Right atrium auricular region (tissue), 2 donors: ENCODE results near the gene TVP23C. TPM values are rescaled to one million over a fixed set of nuclear protein-coding genes. Genes with fewer than 3 reads are reported as not detected.

Experiments
- DNase-seq: peaks from one replicate; pipeline ENCODE4 v3.0.0-alpha.2; 2019; ENCODE audit warnings: low spot score
- H3K27ac ChIP-seq, 2 donors: fragments of 200-600 bp; sonication (generic); 1 replicate in 1 of 2; 2 replicates in 1 of 2; pipeline ENCODE4 v1.5.1; 2016 to 2019
- H3K27me3 ChIP-seq, 2 donors: fragments of 200-600 bp; sonication (generic); one replicate each; pipeline versions ENCODE4 v1.5.1 to v1.6.0; 2017 to 2019
- H3K36me3 ChIP-seq: fragments of 200-600 bp; sonication (generic); one replicate; pipeline ENCODE4 v1.5.1; 2016
- H3K4me1 ChIP-seq, 2 donors: fragments of 200-600 bp; sonication (generic); one replicate each; pipeline versions ENCODE4 v1.5.1 to v1.6.0; 2017 to 2019
- H3K4me3 ChIP-seq, 2 donors: fragments of 200-600 bp; sonication (generic); 1 replicate in 1 of 2; 2 replicates in 1 of 2; pipeline ENCODE4 v1.5.1; 2017 to 2019; ENCODE audit warnings: mild to moderate bottlenecking in 1 of 2, moderate library complexity in 1 of 2
- H3K9me3 ChIP-seq, 2 donors: fragments of 200-600 bp; sonication (generic); one replicate each; pipeline ENCODE4 v1.5.1; 2019
- total RNA-seq, 2 donors: library from RNA; depleted of rRNA; stranded (reverse); fragments of >200 nt; gene quantifications; one replicate each; pipeline ENCODE4 v1.1.0, GENCODE V29; 2016
- TF ChIP-seq, protein P1 (sequence below), 2 donors: fragments of 200-600 bp; sonication (generic); IDR thresholded peaks; one replicate each; pipeline ENCODE4 v1.5.1; 2019; ENCODE audit warnings: antibody characterized with exemption in 2 of 2

Gene TVP23C
- total RNA-seq, 2 donors from 2014 or later, result 3.3 to 5.3 TPM

DNA sequence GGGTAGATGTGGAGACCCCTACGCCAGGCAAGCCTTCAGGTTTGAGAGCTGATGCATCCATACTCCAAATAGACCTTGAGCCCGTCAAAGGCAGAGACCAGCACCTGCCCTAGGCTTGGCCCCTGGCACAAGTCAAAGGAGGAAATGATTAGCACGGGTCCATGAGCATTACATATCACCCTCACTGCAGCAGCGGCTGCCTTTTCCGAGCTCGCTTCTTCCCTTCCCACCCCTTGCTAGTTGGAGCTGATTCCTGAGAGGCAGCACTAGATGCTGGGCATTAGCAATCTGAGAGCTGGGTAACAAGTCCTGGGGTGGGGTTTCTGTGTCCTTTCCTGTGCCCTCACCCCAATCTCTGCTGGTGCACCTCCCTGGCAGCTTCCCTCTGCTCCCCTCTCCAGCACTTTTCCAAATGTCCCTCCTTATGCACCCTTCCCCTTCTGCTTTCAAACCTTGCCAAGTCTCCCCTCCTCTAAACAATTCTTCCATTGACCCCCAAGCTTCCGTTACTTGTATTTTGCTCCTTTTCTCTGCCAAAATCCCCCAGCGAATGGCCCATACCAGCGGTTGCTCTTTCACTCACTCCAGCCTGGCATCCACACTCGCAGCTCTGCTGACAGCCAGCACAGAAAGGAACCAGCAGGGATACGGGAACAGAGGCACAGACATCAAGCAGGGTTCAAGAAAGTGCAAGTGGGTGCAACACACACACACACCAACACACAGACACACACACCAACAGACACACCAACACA lies 98.9 kb downstream of the TVP23C start:
- H3K9me3 ChIP-seq, result no peaks in the 10 kb centered on the region
- H3K27ac ChIP-seq, result peak overlapping the region; percentile 6 to 64
- no peaks in the 10 kb centered on the region for H3K36me3 ChIP-seq
- H3K27me3 ChIP-seq, result no peaks in the 10 kb centered on the region
- peaks cover 0 to 38% of the 10 kb centered on the region in 2 donors for H3K4me1 ChIP-seq
- no peak for DNase-seq
- no peak overlapping the region for H3K4me3 ChIP-seq
- TF ChIP-seq, protein P1, sequence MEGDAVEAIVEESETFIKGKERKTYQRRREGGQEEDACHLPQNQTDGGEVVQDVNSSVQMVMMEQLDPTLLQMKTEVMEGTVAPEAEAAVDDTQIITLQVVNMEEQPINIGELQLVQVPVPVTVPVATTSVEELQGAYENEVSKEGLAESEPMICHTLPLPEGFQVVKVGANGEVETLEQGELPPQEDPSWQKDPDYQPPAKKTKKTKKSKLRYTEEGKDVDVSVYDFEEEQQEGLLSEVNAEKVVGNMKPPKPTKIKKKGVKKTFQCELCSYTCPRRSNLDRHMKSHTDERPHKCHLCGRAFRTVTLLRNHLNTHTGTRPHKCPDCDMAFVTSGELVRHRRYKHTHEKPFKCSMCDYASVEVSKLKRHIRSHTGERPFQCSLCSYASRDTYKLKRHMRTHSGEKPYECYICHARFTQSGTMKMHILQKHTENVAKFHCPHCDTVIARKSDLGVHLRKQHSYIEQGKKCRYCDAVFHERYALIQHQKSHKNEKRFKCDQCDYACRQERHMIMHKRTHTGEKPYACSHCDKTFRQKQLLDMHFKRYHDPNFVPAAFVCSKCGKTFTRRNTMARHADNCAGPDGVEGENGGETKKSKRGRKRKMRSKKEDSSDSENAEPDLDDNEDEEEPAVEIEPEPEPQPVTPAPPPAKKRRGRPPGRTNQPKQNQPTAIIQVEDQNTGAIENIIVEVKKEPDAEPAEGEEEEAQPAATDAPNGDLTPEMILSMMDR (IDR thresholded peaks at IDR 0.05), result no peak

DNA sequence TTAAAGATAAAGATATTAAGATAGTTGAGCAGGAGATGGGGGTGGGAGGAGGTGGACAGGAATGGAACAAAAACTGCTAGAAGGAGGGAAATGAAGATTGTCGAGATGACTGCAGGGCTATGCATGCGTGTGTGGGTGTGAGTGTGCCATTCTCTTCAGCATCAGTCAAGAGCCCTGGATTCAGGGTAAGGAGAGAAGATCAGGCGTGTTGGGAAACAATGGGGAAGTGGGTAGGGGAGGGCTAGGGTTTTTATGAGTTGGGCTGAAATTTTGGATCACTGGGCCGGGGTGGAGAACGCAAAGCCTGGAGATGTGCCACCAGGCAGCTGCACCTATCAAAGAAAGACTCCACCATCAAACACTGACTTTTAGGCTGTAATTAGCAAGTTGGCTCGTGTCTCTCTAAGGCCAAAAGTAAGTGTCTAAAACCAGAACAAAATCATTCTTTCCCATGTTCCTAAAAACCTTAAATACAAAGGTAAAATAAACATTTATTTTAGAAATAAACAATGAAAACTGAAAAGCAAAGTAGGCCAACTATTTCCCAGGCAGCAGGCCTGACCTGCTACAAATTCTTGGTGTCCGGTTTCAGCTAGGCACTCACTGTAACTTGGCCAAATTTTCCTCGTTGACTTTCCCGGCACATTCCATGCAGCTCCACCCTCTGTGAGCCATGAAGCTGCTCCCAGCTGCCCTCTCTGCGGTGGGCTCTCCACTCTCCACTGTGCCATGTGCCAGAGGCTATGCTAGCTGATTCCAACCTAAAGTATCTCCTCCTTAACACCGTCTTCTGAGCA lies 100.1 kb downstream of the TVP23C start:
- peak; percentile 73 for DNase-seq
- TF ChIP-seq, protein P1 (IDR thresholded peaks at IDR 0.05), result no peak
- Histone ChIP-seq H3K4me3 (no peak overlapping the region), H3K36me3 (no peaks in the 10 kb centered on the region), H3K9me3 (no peaks in the 10 kb centered on the region), H3K27ac (peak overlapping the region; percentile 64 to 70), H3K27me3 (no peaks in the 10 kb centered on the region), H3K4me1 (peaks cover 0 to 34% of the 10 kb centered on the region in 2 donors)

DNA sequence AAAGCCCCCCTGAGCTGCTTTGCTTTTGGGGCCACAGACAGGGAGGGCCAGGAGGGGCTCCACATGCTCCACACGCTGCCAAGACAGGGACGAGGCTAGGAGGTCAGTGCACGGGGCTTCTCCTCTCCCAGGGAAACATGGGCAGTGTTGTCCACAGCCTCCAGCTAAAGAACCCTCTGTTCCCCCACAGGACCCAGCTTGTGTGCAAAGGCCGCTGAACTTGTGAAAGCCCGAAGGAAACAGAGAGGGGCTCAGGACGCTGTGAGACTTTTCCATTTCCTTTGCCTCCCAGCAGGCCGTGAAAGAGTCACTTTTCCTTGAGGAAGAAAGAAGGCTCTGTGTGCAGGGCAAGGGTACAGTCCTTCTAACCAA lies 105.6 kb downstream of the TVP23C start:
- no peak for DNase-seq
- peak overlapping the region; percentile 50 to 70 for H3K27ac ChIP-seq
- peaks cover 0 to 6% of the 10 kb centered on the region in 2 donors for H3K9me3 ChIP-seq
- H3K4me1 ChIP-seq, result peaks cover 0 to 41% of the 10 kb centered on the region in 2 donors
- TF ChIP-seq, protein P1 (IDR thresholded peaks at IDR 0.05), result no peak
- no peaks in the 10 kb centered on the region for H3K36me3 ChIP-seq
- no peaks in the 10 kb centered on the region for H3K27me3 ChIP-seq
- no peak overlapping the region for H3K4me3 ChIP-seq

DNA sequence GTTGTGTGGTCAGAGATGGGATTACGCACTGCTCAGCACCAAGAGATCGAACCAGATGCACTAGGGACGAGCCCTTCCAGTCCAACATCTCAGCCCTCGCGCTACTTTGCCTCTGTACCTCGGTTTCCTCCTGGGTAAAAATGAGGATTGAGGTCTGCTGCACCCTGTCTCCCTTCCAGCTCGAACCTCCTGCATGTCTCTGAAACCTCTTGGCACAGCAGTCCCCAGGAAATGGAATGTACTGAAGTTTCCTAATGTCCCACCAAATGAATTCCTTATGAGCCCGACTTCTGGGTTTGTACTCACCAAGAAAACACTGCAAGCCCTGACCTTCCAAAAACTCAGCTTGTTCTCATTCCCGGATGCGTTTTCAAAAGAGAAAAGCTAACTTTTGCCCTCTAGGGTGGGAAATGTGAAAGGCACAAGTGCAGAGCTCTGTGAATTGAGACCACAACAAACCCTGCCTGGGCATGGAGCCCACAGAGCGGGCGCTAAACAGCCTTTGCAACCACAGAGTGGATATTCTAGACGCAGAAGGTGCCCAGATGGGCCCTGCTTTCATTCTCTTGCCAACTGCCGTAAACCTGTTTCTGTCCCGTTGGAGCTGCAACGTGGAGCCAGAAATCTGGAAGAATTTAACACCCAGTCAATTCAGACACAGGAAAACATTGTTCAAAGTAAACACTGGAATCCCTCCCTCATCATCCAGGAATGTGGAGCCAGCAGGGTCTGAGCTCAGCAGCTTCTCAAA lies 106.1 kb downstream of the TVP23C start:
- peaks cover 0 to 41% of the 10 kb centered on the region in 2 donors for H3K4me1 ChIP-seq
- no peak overlapping the region for H3K4me3 ChIP-seq
- peaks cover 0 to 6% of the 10 kb centered on the region in 2 donors for H3K9me3 ChIP-seq
- peak; percentile 70 for DNase-seq
- H3K36me3 ChIP-seq, result no peaks in the 10 kb centered on the region
- H3K27ac ChIP-seq, result peak overlapping the region; percentile 50 to 70
- TF ChIP-seq, protein P1 (IDR thresholded peaks at IDR 0.05), result peak in 1 of 2 donors; percentile 58
- H3K27me3 ChIP-seq, result no peaks in the 10 kb centered on the region

DNA sequence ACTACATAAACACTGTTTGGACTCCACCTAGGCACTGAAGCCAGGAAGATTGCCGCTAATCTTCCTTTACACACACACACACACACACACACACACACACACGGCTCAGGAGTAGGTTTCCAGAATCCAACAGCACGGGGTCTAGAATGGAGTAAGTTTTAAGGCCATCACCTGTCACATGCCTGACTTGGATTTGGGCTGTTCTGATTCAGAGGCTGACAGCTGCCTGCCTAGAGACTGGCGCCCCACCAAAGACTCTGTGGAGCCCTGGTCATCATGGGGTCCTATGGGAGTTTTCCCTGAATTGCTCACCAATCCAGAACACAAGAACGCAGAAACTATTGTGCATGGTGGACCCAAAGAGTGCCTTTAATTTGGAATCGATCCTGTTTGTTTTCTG lies 106.8 kb downstream of the TVP23C start:
- Histone ChIP-seq H3K9me3 (peaks cover 0 to 6% of the 10 kb centered on the region in 2 donors), H3K4me1 (peaks cover 0 to 47% of the 10 kb centered on the region in 2 donors), H3K36me3 (no peaks in the 10 kb centered on the region), H3K27ac (peak overlapping the region; percentile 50 to 70), H3K27me3 (no peaks in the 10 kb centered on the region), H3K4me3 (no peak overlapping the region)
- TF ChIP-seq, protein P1 (IDR thresholded peaks at IDR 0.05), result no peak
- DNase-seq, result peak; percentile 70
